Forelimb muscle (tissue), 1 donor: ENCODE results near the gene AGBL4. TPM values are rescaled to one million over a fixed set of nuclear protein-coding genes. Genes with fewer than 3 reads are reported as not detected.
"Not testable (repeated sequence)": the region's sequence is repeated elsewhere in the genome, so short reads cannot be mapped to it uniquely, and the experiment has no call there.

ENCODE experiments used
- DNase-seq: peaks from one replicate; pipeline ENCODE4 v3.0.0-alpha.2; 2013; ENCODE audit warnings: low read depth
- polyA plus RNA-seq: library from polyadenylated mRNA; unstranded; fragments of 120-200 nt; gene quantifications from one replicate; pipeline ENCODE4 v1.2.1, GENCODE V29; 2013; ENCODE audit not compliant: insufficient read length

AGBL4 gene
- polyA plus RNA-seq, 1 donor: 0.15 TPM

GRCh38 chr1:49435291-49435690, 588.5 kb downstream of the AGBL4 start:
- no peak for DNase-seq

- no peak for DNase-seq
Measured at GRCh38 chr1:49424782-49425181, 599.0 kb downstream of the AGBL4 start.

GRCh38 chr1:49416758-49417157, 607.0 kb downstream of the AGBL4 start:
- no peak for DNase-seq

GRCh38 chr1:49408346-49408745, 615.4 kb downstream of the AGBL4 start:
- DNase-seq: no peak

DNA sequence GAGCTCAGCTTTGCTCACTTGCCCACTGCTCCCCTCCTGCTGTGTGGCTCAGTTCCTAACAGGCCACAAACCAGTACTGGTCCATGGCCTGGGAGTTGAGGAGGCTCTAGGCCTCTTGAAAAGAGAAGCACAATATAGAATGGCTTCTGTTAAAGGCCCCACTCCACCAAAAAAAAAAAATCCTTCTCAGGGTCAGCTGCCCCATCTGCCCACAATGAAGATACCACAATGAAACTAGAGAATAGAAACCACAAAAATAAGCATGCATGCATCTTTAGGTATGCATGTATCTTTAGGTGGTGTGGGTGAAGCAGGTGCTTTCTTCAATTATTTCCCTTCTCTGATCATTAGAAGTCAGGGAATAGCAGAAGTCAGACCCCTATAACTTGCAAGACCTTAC, 626.7 kb downstream of the AGBL4 start:
- no peak for DNase-seq

DNA sequence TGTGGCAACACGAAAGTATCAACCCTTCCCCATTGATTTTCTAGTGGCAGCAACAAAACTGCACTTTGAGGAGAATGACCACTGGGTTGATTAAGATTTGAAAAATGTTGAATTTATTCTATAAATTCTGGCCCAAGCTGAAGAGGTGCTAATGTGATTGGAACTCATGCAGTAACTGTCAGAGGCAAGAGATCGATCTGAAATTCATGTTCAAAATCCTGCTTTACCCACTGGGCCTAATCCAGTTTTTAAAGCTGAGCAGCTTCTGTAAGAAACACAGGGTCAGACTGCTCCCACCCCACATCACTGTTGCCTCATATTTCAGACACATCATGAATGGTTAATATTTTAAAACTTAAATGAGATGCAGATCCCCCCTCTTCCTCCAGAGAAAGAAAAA, 629.6 kb downstream of the AGBL4 start:
- no peak for DNase-seq

DNA sequence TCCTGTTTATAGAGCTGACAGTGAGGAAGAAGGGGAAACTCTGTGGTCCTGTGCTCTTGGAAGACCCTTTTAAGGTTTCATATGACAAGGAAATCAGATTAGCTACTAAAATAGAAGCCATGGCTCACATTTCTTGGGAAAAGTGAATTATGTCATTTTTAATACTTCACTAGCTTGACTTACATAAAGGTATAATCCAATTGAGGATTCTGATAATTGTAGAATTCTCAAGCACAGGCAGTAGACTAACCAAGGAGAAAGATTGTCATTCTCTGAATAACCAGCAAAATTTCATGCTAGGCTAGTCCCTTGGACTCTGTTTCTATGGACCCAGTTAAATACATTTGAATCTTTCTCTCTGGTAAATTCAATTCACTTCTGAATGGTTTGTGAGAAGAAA, 634.1 kb downstream of the AGBL4 start:
- no peak for DNase-seq

DNA sequence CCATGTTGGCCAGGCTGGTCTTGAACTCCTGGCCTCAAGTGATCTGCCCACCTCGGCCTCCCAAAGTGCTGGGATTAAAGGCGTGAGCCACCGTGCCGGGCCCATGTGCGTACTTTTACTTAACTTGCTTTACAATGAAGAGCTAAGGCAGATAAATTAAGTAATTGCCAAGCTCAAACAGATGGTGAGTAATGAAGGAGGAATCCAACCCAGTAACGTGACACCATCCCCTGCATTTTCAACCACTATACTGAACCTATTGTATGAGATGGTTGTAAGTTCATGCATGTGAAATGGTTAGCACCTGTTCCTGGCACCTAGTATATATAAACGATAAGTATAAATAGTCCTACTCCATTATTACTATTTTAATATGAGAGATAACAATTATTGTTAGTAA, 659.1 kb downstream of the AGBL4 start:
- no peak for DNase-seq

- no peak for DNase-seq
Measured at GRCh38 chr1:49363628-49364027, 660.1 kb downstream of the AGBL4 start.

GRCh38 chr1:49358036-49358435, 665.7 kb downstream of the AGBL4 start:
- no peak for DNase-seq

DNA sequence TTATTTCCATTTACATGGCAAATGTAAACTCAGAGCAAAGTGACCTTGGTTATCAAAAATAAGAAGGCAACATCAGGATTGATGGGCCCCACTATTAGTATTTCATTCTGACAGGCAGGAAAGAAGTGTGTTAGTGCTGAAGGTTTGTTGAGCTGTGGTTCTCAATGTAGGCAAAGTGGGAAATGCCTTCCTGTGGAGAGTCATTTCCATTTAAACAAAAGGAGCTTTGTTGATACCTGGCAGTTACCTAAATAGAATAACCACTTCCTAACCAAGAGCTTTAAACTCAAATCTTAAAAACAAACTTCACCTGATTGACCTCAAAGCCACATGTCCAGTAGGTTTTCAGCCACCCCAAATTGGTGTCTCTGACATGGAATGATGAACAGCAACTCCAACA, 667.2 kb downstream of the AGBL4 start:
- DNase-seq: no peak

DNA sequence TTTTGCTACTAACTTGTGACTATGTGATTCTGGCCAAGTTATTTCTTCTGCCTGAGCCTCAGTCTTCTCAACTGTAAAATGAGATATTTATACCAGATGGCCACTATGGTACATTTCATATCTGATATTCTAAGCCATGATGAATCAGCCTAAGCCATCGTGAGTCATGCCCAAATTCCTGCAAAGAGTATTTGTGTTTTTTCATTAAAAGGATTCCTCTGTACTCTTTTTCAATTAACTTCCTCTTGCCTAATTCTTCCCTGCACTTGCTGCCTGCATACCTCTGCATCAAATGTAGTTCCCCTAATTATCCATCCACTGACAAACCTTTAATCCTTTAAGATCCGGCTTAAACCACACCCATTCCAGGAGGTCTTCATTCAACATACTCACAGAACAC, 672.0 kb downstream of the AGBL4 start:
- DNase-seq: no peak

- DNase-seq: no peak
Measured at GRCh38 chr1:49346767-49347349, 676.9 kb downstream of the AGBL4 start.

- DNase-seq: no peak
Measured at GRCh38 chr1:49340576-49340975, 683.2 kb downstream of the AGBL4 start.

DNA sequence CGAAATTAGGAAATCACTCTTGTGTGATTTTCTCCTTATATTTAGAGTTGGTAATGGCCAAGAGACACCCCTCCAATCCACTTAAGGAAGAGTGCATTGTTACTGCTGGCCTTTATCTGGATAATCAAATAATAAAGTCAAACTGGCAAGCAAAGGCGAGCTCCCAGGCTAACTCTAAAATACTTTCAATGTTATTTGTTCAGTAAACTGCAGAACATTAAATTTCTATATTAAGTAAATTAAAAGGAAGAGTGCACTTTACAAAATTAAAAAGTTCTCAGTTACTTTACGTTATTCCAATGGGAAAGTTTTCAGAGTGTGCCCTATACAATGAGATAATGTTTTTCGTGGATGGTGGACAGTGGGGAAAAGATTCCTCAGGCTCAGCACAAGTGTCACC, 684.7 kb downstream of the AGBL4 start:
- no peak for DNase-seq

DNA sequence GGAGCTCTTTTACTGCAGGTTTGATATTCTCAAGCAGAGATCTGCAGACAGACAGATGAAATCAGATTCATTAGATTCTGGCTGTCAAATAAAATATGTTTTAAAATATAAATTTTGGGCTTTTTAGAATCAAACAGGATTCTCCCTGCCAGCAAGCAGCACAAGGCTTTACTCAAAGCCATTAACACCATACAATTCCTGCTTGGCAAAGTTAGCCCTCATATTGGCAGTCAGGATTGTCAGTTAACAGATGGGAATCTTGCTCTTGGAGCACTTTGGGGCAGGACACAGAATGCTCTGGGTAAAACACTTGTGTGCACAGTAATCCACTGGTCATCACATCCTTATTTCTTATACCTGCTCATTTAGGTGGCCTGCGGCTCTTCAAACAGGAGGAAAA, 686.5 kb downstream of the AGBL4 start:
- DNase-seq: no peak

DNA sequence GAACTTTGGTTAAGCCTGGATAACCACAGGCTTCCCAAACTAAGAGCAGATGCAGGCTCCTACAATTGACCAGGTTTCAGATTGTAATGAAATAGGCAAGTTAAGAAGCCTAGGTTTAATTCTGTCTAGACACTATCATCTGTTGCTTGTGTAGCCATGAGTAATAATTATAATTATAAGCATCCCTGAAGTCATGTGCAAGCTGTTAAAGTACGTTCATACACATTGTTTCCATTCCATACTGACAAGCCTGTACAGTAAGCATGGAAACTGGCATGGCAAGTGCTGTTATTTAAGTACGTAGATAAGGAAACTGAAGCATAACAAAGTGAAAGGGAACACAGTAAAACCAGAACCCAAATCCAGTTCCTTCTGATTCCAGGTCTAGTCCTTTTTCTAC, 689.8 kb downstream of the AGBL4 start:
- DNase-seq: no peak

DNA sequence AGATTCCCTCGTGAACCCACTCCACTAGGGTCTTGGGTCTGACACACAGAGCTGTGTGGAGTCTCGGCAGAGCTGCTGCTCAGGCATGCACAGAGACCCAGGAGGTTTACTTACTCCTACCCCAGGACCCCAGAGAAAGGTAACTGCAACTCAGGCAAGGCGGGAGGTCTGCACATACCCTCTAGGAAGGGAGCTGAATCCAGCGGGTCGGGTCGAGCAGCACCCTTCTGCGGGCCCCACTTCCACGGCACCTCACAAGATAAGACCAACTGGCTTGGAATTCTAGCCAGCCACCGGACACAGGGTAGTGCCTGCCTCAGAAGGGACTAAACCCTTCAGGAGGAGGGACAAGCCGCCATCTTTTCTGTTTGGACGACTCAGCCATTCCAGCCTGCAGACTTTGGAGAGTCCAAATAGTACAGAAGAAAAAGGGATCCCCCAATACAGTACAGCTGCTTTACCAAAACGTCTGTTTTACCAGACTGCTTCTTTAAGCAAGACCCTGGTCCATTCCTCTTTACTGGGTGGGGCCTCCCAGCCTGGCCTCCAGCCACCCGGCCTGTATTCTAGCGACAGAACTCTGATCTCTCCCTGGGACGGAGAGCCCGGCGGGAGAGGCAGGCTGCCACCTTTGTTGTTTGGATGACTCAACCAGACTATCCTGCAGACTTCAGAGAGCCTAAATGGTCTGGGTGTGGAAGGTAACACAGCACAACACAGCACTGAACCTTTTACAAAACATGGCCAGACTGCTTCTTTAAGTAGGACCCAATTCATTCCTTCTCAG, 692.5 kb downstream of the AGBL4 start:
- DNase-seq: no peak

DNA sequence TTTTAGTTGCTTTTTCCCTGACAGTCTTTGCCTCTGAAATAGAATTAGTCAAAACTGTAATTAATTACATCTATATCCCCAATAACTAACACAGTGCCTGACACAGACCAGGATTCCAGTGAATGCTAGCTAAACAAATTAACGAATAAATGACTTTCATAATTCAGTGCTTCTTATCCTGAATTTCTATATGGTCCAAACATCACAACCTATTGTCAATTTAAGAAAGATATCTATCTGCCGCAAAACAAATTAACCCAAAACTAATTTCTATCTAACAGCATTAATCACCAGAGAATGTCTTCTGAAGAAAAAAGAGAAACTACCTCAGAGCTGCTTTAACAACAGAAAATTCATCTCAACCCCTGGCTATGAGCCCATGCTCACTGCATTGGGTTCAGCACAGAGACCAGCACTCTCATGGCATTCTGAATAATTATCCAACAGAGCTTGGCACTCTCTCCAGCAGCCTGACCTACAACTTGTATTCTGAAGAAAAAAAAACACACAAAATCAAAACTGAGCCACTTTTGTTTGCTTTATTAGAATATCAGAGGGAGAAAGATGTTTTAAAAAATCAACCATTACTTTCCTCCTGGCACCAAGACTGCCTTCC, 699.7 kb downstream of the AGBL4 start:
- no peak for DNase-seq

- DNase-seq: not testable (repeated sequence)
Measured at GRCh38 chr1:49320493-49320892, 703.3 kb downstream of the AGBL4 start.

DNA sequence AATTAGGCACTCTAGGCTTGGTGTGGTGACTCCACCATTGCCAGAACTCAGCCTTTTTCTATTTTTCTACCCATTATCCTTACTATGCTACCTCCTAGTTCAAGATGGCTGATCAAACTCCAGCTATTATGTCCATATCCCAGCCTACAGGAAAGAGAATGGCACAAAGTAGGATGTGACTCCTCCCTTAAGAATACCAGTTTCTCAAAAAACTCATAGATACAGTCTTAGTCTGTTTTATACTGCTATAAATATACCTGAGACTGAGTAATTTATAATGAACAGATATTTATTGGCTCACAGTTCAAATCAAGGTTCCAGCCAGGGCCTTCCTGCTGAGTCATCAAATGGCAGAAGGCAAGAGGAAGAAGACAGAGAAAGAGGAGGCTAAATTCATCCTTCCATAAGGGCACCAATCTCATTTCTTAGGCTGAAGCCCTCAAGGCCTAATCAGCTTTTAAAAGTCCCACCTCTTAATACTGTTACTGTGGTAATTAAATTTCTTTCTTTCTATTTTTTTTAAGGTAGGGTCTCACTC, 704.3 kb downstream of the AGBL4 start:
- no peak for DNase-seq

DNA sequence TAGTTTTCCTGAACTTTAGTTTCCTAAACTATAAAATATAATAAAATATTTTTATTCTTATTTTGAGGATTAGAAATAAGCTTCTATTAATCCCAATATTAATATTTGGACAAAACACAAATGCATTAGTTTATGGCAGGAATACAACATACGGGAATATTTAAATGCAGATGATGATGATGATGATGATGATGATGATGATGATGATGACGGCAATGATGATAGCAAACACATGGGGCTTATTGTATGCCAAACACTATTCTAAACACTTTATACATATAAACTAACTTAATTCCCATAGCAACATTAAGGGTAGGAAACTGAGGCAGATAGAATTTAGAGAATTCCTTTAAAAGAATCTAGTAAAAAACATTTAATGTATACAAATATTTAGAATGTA, 705.5 kb downstream of the AGBL4 start:
- no peak for DNase-seq

GRCh38 chr1:49307457-49307856, 716.3 kb downstream of the AGBL4 start:
- no peak for DNase-seq
